MCF 10A (cell line): Measurements from ENCODE around the gene PIP4P1. TPM values are rescaled to one million over a fixed set of nuclear protein-coding genes. Genes with fewer than 3 reads are reported as not detected.

Experiments
- BruUV-seq: library from RNA; stranded (reverse); fragments of 400-500 nt; replicated peaks from 2 replicates; lab custom pipeline; 2021; lab: Mats Ljungman, UMichigan
- CTCF ChIA-PET: fragments of 300-600 bp; sonication (Branson Sonifier 250); formaldehyde crosslinking; extraction: SDS; loops from one replicate; lab custom pipeline; 2021; ENCODE audit warnings: antibody characterized with exemption, inconsistent platforms; lab: Yijun Ruan, JAX
- POLR2A ChIA-PET: fragments of 300-600, 350-650 bp; sonication (Branson Sonifier 250); formaldehyde crosslinking; extraction: SDS; loops from one replicate; lab custom pipeline; 2020; ENCODE audit warnings: antibody characterized with exemption, inconsistent platforms; lab: Yijun Ruan, JAX
- DNase-seq: peaks from one replicate; pipeline ENCODE4 v3.0.0-alpha.2; 2018; ENCODE audit not compliant: unreplicated experiment
- H3K27ac Mint-ChIP-seq: one replicate; pipeline ENCODE4 v1.8.0; 2022; ENCODE audit warnings: mild to moderate bottlenecking, low read depth, mixed read lengths; ENCODE audit not compliant: unreplicated experiment
- H3K27me3 Mint-ChIP-seq: one replicate; pipeline ENCODE4 v1.8.0; 2022; ENCODE audit warnings: mixed read lengths; ENCODE audit not compliant: insufficient read depth, unreplicated experiment
- H3K36me3 Mint-ChIP-seq: one replicate; pipeline ENCODE4 v1.8.0; 2022; ENCODE audit warnings: mild to moderate bottlenecking, moderate library complexity, mixed read lengths; ENCODE audit not compliant: insufficient read depth, unreplicated experiment
- H3K4me1 Mint-ChIP-seq: one replicate; pipeline ENCODE4 v1.8.0; 2022; ENCODE audit warnings: mixed read lengths; ENCODE audit not compliant: insufficient read depth, unreplicated experiment
- H3K4me3 Mint-ChIP-seq: one replicate; pipeline ENCODE4 v1.8.0; 2022; ENCODE audit warnings: mild to moderate bottlenecking, moderate library complexity, mixed read lengths; ENCODE audit not compliant: unreplicated experiment
- H3K9me3 Mint-ChIP-seq: one replicate; pipeline ENCODE4 v1.8.0; 2022; ENCODE audit warnings: mixed read lengths; ENCODE audit not compliant: unreplicated experiment
- intact Hi-C: fragments of 100-400 bp; cut with micrococcal nuclease; formaldehyde crosslinking; loops from 2 replicates; pipeline ENCODE4 v1.14.1; 2022
- total RNA-seq: library from RNA; stranded (reverse); gene quantifications from 2 replicates; pipeline ENCODE4 v1.2.3, GENCODE V29; 2022
- TF ChIP-seq, protein P1 (sequence below): fragments of 200-600 bp; IDR thresholded peaks from one replicate; pipeline ENCODE4 v1.8.0; 2022; ENCODE audit warnings: antibody characterized with exemption, mild to moderate bottlenecking; ENCODE audit not compliant: unreplicated experiment

PIP4P1 gene
- total RNA-seq, 1 experiment from 2014 or later = 22.5 TPM

DNA sequence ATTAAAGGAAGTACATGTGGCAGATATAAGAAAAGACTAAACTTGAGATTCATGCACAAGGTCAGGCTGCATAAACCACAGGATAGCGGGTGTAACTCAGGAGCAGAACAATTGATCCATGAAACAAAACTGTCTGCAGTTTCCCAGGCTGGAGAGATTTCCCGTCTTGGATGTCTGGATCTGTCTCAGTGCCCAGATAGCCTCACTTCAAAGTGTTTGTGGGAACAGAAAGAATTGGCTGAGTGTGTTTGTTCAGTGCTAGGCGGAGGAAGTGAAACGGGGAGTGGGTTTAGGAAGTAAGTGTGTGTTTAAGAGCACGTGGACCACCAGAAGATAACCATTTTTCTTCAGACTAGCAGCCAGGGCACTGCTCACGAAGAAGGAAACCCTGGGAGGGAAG, 42.7 kb upstream of the PIP4P1 start:
- no peaks in the 10 kb centered on the region for H3K9me3 Mint-ChIP-seq
- H3K36me3 Mint-ChIP-seq = no peaks in the 10 kb centered on the region
- CTCF ChIA-PET = no interaction called here
- TF ChIP-seq, protein P1, sequence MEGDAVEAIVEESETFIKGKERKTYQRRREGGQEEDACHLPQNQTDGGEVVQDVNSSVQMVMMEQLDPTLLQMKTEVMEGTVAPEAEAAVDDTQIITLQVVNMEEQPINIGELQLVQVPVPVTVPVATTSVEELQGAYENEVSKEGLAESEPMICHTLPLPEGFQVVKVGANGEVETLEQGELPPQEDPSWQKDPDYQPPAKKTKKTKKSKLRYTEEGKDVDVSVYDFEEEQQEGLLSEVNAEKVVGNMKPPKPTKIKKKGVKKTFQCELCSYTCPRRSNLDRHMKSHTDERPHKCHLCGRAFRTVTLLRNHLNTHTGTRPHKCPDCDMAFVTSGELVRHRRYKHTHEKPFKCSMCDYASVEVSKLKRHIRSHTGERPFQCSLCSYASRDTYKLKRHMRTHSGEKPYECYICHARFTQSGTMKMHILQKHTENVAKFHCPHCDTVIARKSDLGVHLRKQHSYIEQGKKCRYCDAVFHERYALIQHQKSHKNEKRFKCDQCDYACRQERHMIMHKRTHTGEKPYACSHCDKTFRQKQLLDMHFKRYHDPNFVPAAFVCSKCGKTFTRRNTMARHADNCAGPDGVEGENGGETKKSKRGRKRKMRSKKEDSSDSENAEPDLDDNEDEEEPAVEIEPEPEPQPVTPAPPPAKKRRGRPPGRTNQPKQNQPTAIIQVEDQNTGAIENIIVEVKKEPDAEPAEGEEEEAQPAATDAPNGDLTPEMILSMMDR = no peak
- no peak for DNase-seq
- peaks cover 9% of the 10 kb centered on the region for H3K4me1 Mint-ChIP-seq
- no peaks in the 10 kb centered on the region for H3K27me3 Mint-ChIP-seq
- H3K27ac Mint-ChIP-seq = no peak overlapping the region
- intact Hi-C loops = no loop called here
- H3K4me3 Mint-ChIP-seq = no peak overlapping the region
- BruUV-seq = no TSS peak
- POLR2A ChIA-PET = no interaction called here

DNA sequence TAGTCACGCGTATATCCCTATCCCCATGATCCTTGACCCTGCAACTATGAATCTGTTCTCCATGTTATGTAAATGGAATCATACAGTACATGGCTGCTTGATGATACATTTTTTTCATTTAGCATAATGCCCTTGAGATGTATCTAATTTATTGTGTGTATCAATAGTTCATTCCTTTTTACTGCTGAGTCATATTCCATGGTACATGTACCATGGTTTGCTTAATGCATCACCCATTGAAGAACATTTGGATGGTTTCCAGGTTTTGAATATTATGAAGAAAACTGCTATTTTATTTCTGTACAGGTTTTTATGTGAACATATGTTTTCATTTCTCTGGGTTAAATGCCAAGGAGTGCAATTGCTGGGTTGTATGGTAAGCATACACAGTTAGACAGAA, 40.1 kb upstream of the PIP4P1 start:
- no peak overlapping the region for H3K4me3 Mint-ChIP-seq
- ChIA-PET CTCF (no interaction called here), POLR2A (no interaction called here)
- peak; percentile 48 for DNase-seq
- intact Hi-C loops = no loop called here
- TF ChIP-seq, protein P1 = no peak
- H3K27me3 Mint-ChIP-seq = no peaks in the 10 kb centered on the region
- no peak overlapping the region for H3K27ac Mint-ChIP-seq
- no TSS peak for BruUV-seq
- no peaks in the 10 kb centered on the region for H3K9me3 Mint-ChIP-seq
- H3K4me1 Mint-ChIP-seq = peaks cover 13% of the 10 kb centered on the region
- H3K36me3 Mint-ChIP-seq = no peaks in the 10 kb centered on the region

DNA sequence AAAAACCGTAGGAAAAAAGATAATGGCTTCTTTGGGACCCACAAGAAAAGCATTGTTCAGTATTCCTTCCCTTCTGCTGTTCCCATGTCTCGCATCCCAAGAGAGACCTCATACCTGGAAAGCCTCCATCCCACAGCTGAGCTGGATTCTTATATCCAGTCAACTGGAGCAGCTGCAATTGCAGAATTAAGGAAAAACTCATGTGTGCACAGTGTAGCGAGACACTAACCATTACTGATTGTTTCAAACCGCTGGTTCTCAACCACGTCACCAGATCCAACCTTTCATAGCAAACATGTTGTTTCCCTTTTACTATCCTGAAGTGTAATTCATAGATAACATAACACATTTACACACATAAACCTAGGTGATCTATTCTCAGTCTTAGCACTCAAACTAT, 38.6 kb upstream of the PIP4P1 start:
- CTCF ChIA-PET = interaction anchor here (0.6 to 1.2 kb wide), 2 partner anchors 27 to 36 kb away, joined by 3 read pairs; no protein-coding TSS in a partner anchor
- Mint-ChIP-seq H3K4me3 (no peak overlapping the region), H3K27me3 (no peaks in the 10 kb centered on the region), H3K9me3 (no peaks in the 10 kb centered on the region), H3K27ac (no peak overlapping the region), H3K4me1 (peaks cover 23% of the 10 kb centered on the region), H3K36me3 (no peaks in the 10 kb centered on the region)
- intact Hi-C loops = no loop called here
- BruUV-seq = no TSS peak
- DNase-seq = no peak
- POLR2A ChIA-PET = no interaction called here
- TF ChIP-seq, protein P1 = no peak

DNA sequence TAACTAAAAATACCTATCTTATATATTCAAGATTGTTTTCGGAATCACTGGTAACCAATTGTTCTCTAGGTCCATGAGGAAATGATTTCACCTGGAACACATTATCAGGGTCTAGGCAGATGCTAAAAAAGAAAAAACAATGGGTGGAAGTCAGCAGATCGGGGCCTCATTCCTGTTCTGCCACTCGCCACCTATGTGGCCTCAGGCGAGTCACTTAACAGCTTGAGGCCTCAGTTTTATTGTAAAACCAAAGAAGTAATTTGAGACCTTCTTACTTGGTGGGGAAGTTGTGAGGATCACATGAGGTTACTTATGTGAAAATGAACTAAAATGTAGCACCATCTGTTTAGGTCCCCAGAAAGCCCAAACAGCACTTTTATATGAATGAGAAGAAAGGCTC, 37.9 kb upstream of the PIP4P1 start:
- Mint-ChIP-seq H3K36me3 (no peaks in the 10 kb centered on the region), H3K4me3 (no peak overlapping the region), H3K9me3 (no peaks in the 10 kb centered on the region), H3K4me1 (peaks cover 23% of the 10 kb centered on the region), H3K27ac (no peak overlapping the region), H3K27me3 (no peaks in the 10 kb centered on the region)
- POLR2A ChIA-PET = no interaction called here
- DNase-seq = no peak
- TF ChIP-seq, protein P1 = no peak
- intact Hi-C loops = no loop called here
- no TSS peak for BruUV-seq
- CTCF ChIA-PET = interaction anchor here (1.0 kb wide), 1 partner anchor 32 kb away, joined by 3 read pairs; no protein-coding TSS in a partner anchor
